GM21447 (cell line): ENCODE data around the gene GORASP1.

ENCODE experiments used
- ATAC-seq: cut with Tn5 transposase; IDR thresholded peaks from one replicate; pipeline ENCODE4 v1.9.1; 2021; ENCODE audit not compliant: unreplicated experiment

The GORASP1 gene

GRCh38 chr3:39141171-39141995 is 34.0 kb upstream of the GORASP1 start:
- ATAC-seq = no peak

- no peak for ATAC-seq
Measured at GRCh38 chr3:39140341-39140971, 33.0 kb upstream of the GORASP1 start.

GRCh38 chr3:39139442-39139841 is 32.0 kb upstream of the GORASP1 start:
- no peak for ATAC-seq

- ATAC-seq = no peak
Measured at GRCh38 chr3:39138804-39139415, 31.5 kb upstream of the GORASP1 start.

- no peak for ATAC-seq
Measured at GRCh38 chr3:39137991-39138803, 30.8 kb upstream of the GORASP1 start.

GRCh38 chr3:39137435-39137936 is 30.1 kb upstream of the GORASP1 start:
- no peak for ATAC-seq

GRCh38 chr3:39136533-39137434 is 29.4 kb upstream of the GORASP1 start:
- ATAC-seq = no peak

- no peak for ATAC-seq
Measured at GRCh38 chr3:39135170-39135805, 27.9 kb upstream of the GORASP1 start.

GRCh38 chr3:39134305-39134704 is 26.9 kb upstream of the GORASP1 start:
- no peak for ATAC-seq

GRCh38 chr3:39133822-39134221 is 26.4 kb upstream of the GORASP1 start:
- no peak for ATAC-seq

GRCh38 chr3:39133093-39133490 is 25.7 kb upstream of the GORASP1 start:
- no peak for ATAC-seq

- ATAC-seq = no peak
Measured at GRCh38 chr3:39132096-39133092, 25.0 kb upstream of the GORASP1 start.

GRCh38 chr3:39130693-39131265 is 23.4 kb upstream of the GORASP1 start:
- ATAC-seq = no peak

- ATAC-seq = no peak
Measured at GRCh38 chr3:39130026-39130425, 22.6 kb upstream of the GORASP1 start.

- no peak for ATAC-seq
Measured at GRCh38 chr3:39128951-39129350, 21.5 kb upstream of the GORASP1 start.

GRCh38 chr3:39127908-39128304 is 20.5 kb upstream of the GORASP1 start:
- ATAC-seq = no peak

GRCh38 chr3:39127269-39127907 is 20.0 kb upstream of the GORASP1 start:
- no peak for ATAC-seq
